Fibroblast of lung (primary cell): ENCODE results near the gene FILIP1L. TPM values are rescaled to one million over a fixed set of nuclear protein-coding genes. Genes with fewer than 3 reads are reported as not detected.

ENCODE experiments used
- DNase-seq, 2 donors: peaks; one replicate each; pipeline versions ENCODE4 v3.0.0 to v3.0.0-alpha.2; 2010; ENCODE audit warnings: low read depth in 2 of 2
- H2AFZ ChIP-seq: 2 replicates; pipeline ENCODE4 v1.5.1; 2012; ENCODE audit warnings: low read length, control low read depth, inconsistent platforms
- H3K27ac ChIP-seq: 2 replicates; pipeline ENCODE4 v1.5.1; 2011; ENCODE audit warnings: low read length, control low read depth; ENCODE audit not compliant: insufficient read depth
- H3K27me3 ChIP-seq: 2 replicates; pipeline ENCODE4 v1.5.1; 2011; ENCODE audit warnings: mild to moderate bottlenecking, low read length; ENCODE audit not compliant: control insufficient read depth, insufficient read depth
- H3K36me3 ChIP-seq: 2 replicates; pipeline ENCODE4 v1.5.1; 2011; ENCODE audit warnings: low read length; ENCODE audit not compliant: control insufficient read depth, insufficient read depth
- H3K4me1 ChIP-seq: 2 replicates; pipeline ENCODE4 v1.5.1; 2011; ENCODE audit warnings: low read length; ENCODE audit not compliant: control insufficient read depth, insufficient read depth; ENCODE audit errors: extremely low read depth
- H3K4me2 ChIP-seq: 2 replicates; pipeline ENCODE4 v1.5.1; 2011; ENCODE audit warnings: low read length, control low read depth; ENCODE audit not compliant: insufficient read depth; ENCODE audit errors: extremely low read depth
- H3K4me3 ChIP-seq, 4 experiments: fragments of 200-600 bp in 1 of 4; sonication (generic) in 1 of 4; replicated peaks in 1 of 4; 2 replicates each; pipeline ENCODE4 v1.5.1; 2011 to 2016; ENCODE audit warnings: low read length in 4 of 4, low read depth in 3 of 4, mild to moderate bottlenecking in 3 of 4, control low read depth in 2 of 4, inconsistent platforms in 1 of 4, mixed read lengths in 1 of 4; ENCODE audit not compliant: insufficient read depth in 1 of 4; ENCODE audit errors: control extremely low read depth in 1 of 4
- H3K79me2 ChIP-seq: 2 replicates; pipeline ENCODE4 v1.5.1; 2012; ENCODE audit warnings: mild to moderate bottlenecking, low read length, inconsistent platforms; ENCODE audit not compliant: control insufficient read depth, insufficient read depth
- H3K9ac ChIP-seq: 2 replicates; pipeline ENCODE4 v1.5.1; 2011; ENCODE audit warnings: mild to moderate bottlenecking, low read length, control low read depth; ENCODE audit not compliant: insufficient read depth
- H3K9me3 ChIP-seq: 2 replicates; pipeline ENCODE4 v1.5.1; 2012; ENCODE audit warnings: low read depth, low read length; ENCODE audit not compliant: control insufficient read depth, insufficient read depth
- H4K20me1 ChIP-seq: 2 replicates; pipeline ENCODE4 v1.5.1; 2011; ENCODE audit warnings: low read length; ENCODE audit not compliant: control insufficient read depth, insufficient read depth; ENCODE audit errors: extremely low read depth
- CTCF ChIP-seq, 2 donors: IDR thresholded peaks in 1 of 2; conservative IDR thresholded peaks in 1 of 2; 1 replicate in 1 of 2; 2 replicates in 1 of 2; pipeline ENCODE4 v1.5.1; 2011 to 2012; ENCODE audit warnings: low read length in 2 of 2, control low read depth in 1 of 2, inconsistent platforms in 1 of 2, low read depth in 1 of 2, mild to moderate bottlenecking in 1 of 2
- EZH2 ChIP-seq: IDR thresholded peaks from 2 replicates; pipeline ENCODE4 v1.5.1; 2012; ENCODE audit warnings: low read length, control low read depth, mild to moderate bottlenecking; ENCODE audit errors: missing control alignments
- polyA plus RNA-seq, 2 donors: library from polyadenylated mRNA; depleted of rRNA in 1 of 2; stranded (reverse) in 1 of 2; unstranded in 1 of 2; fragments of >200 nt; gene quantifications; 2 replicates each; pipeline ENCODE4 v1.2.1, GENCODE V29; 2011 to 2012; ENCODE audit warnings: missing spikeins in 1 of 2
- total RNA-seq: library from RNA; depleted of rRNA; stranded (reverse); fragments of >200 nt; gene quantifications from 2 replicates; pipeline ENCODE4 v1.2.1, GENCODE V29; 2014

FILIP1L gene
- total and polyA plus RNA-seq, 2 donors (not counting 1 experiment from before 2014, with no cell fraction given) = 92.8 to 126 TPM

DNA sequence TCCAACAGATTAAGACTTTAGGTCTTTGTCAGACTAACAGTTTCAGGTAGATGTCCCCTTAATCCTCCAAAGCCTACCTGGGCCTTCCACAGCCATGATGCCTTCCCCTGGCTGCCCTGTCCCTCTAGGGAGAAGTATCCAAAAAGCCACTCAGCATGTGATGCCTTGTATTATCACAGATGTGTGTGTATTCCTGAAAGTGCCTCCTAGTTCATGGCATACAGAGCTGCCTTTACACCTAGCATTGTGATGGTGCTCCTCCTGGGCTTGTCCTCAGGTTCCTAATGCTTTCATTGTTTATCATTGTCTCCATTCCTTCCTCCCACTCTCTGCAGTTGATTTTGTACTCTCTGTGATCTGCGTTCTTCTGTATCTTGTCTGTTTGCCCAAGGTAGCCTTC, 253.1 kb downstream of the FILIP1L start:
- DNase-seq = no peak
- peaks cover 40% of the 10 kb centered on the region for H3K4me1 ChIP-seq
- H3K4me3 ChIP-seq = no peak overlapping the region
- no peak overlapping the region for H2AFZ ChIP-seq
- no peaks in the 10 kb centered on the region for H3K27me3 ChIP-seq
- no peaks in the 10 kb centered on the region for H4K20me1 ChIP-seq
- peaks cover 77% of the 10 kb centered on the region for H3K79me2 ChIP-seq
- peak overlapping the region; percentile 87 for H3K27ac ChIP-seq
- H3K9ac ChIP-seq = no peak overlapping the region
- H3K36me3 ChIP-seq = peaks cover 14% of the 10 kb centered on the region
- no peaks in the 10 kb centered on the region for H3K9me3 ChIP-seq
- TF ChIP-seq CTCF (conservative IDR thresholded peaks at IDR 0.05 in 1 of 2, IDR thresholded peaks at IDR 0.05 in 1 of 2; ENCODE audit: low read depth in 1 of 2, low read length in 2 of 2) = no peak
- TF ChIP-seq EZH2 = no peak
- H3K4me2 ChIP-seq = no peak overlapping the region

DNA sequence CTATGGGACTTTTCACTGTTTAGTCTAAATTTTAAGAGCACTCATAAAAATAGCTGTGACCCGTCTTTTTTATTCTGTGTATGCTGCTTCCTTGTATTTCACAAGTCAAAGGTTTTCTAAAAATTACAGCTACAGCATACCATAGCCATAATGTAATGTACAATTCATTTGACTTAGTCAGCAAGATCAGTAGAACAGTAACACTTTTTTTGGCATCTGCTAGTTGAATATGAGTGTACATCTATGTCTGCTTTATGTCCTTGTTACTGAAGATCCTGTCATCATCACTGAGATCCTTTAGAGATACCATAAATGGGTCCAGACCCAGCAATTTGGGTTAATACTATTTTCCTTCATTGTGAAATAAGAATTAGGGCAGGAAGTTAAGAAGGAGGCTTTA, 254.5 kb downstream of the FILIP1L start:
- H3K4me2 ChIP-seq = peak overlapping the region; percentile 62
- peaks cover 14% of the 10 kb centered on the region for H3K36me3 ChIP-seq
- DNase-seq = peak; percentile 96 to 97
- H3K9ac ChIP-seq = peak overlapping the region; percentile 52
- H2AFZ ChIP-seq = no peak overlapping the region
- peaks cover 40% of the 10 kb centered on the region for H3K4me1 ChIP-seq
- no peaks in the 10 kb centered on the region for H3K9me3 ChIP-seq
- H3K27me3 ChIP-seq = no peaks in the 10 kb centered on the region
- H3K27ac ChIP-seq = peak overlapping the region; percentile 91
- no peak overlapping the region for H3K4me3 ChIP-seq
- H4K20me1 ChIP-seq = no peaks in the 10 kb centered on the region
- peaks cover 77% of the 10 kb centered on the region for H3K79me2 ChIP-seq
- TF ChIP-seq CTCF (conservative IDR thresholded peaks at IDR 0.05 in 1 of 2, IDR thresholded peaks at IDR 0.05 in 1 of 2; ENCODE audit: low read depth in 1 of 2, low read length in 2 of 2) (no peak), EZH2 (no peak)

GRCh38 chr3:99858469-99858868, 255.8 kb downstream of the FILIP1L start:
- no peak for DNase-seq
- no peak for TF ChIP-seq EZH2
- TF ChIP-seq CTCF (conservative IDR thresholded peaks at IDR 0.05 in 1 of 2, IDR thresholded peaks at IDR 0.05 in 1 of 2; ENCODE audit: low read depth in 1 of 2, low read length in 2 of 2) = no peak
- Histone ChIP-seq H3K4me1 (peaks cover 38% of the 10 kb centered on the region), H3K27ac (peak overlapping the region; percentile 75), H3K27me3 (no peaks in the 10 kb centered on the region), H3K9ac (no peak overlapping the region), H3K4me3 (no peak overlapping the region), H3K36me3 (peaks cover 14% of the 10 kb centered on the region), H3K9me3 (no peaks in the 10 kb centered on the region), H4K20me1 (no peaks in the 10 kb centered on the region), H2AFZ (no peak overlapping the region), H3K79me2 (peaks cover 77% of the 10 kb centered on the region), H3K4me2 (no peak overlapping the region)
